ENCODE data around the gene TMEM221. TPM values are rescaled to one million over a fixed set of nuclear protein-coding genes. Genes with fewer than 3 reads are reported as not detected.

The TMEM221 gene
- total and polyA plus RNA-seq, 10 of the 15 experiments (the other 5 are each of a cell fraction or from before 2014, with no cell fraction given), result 0.04 to 0.24 TPM; not detected in 8

GRCh38 chr19:17419621-17420474 is 28.6 kb downstream of the TMEM221 start, which contains the start of gene MVB12A (continued):
- TF ChIP-seq BCLAF1 (IDR thresholded peaks at IDR 0.05) (no peak), HDAC2 (IDR thresholded peaks at IDR 0.05) (no peak), TCF3 (IDR thresholded peaks at IDR 0.05; ENCODE audit: borderline replicate concordance, insufficient read depth, low read depth, low read length) (no peak), HSF1 (IDR thresholded peaks at IDR 0.05; ENCODE audit: low read depth, low read length) (no peak), ZNF384 (IDR thresholded peaks at IDR 0.05; ENCODE audit: borderline replicate concordance, low read depth, low read length) (peak; percentile 44; the same call in 1 of the 2 replicates), BRCA1 (IDR thresholded peaks at IDR 0.05; ENCODE audit: low read depth, low read length) (no peak), SMC3 (IDR thresholded peaks at IDR 0.05; ENCODE audit: borderline replicate concordance, low read length) (no peak), CHD2 (IDR thresholded peaks at IDR 0.05; ENCODE audit: borderline replicate concordance, low read depth, low read length) (peak; percentile 81; the same call in 1 of the 2 replicates), BACH1 (IDR thresholded peaks at IDR 0.05; ENCODE audit: borderline replicate concordance) (no peak), MYB (IDR thresholded peaks at IDR 0.05; ENCODE audit: borderline replicate concordance, low read depth, low read length) (no peak), ESRRA (IDR thresholded peaks at IDR 0.05; ENCODE audit: low read length) (no peak), ZBTB33 (IDR thresholded peaks at IDR 0.05) (no peak), SP1 (IDR thresholded peaks at IDR 0.05; ENCODE audit: low read depth, low read length) (peak; percentile 84), CREM (IDR thresholded peaks at IDR 0.05; ENCODE audit: low read depth) (peak; percentile 91), E4F1 (IDR thresholded peaks at IDR 0.05; ENCODE audit: borderline replicate concordance, partially characterized antibody) (peak; percentile 82), NFIC (IDR thresholded peaks at IDR 0.05; ENCODE audit: low read depth, low read length) (no peak), MTA2 (IDR thresholded peaks at IDR 0.05; ENCODE audit: low read depth) (no peak), ZNF217 (IDR thresholded peaks at IDR 0.05) (no peak), SMAD1 (IDR thresholded peaks at IDR 0.05; ENCODE audit: low read depth, partially characterized antibody) (no peak), PAX8 (IDR thresholded peaks at IDR 0.05) (no peak), MAX (IDR thresholded peaks at IDR 0.05; ENCODE audit: low read depth, low read length) (peak; percentile 72; the same call in 1 of the 2 replicates), SREBF1 (IDR thresholded peaks at IDR 0.05; ENCODE audit: low read length) (no peak; the same call in 1 of the 2 replicates)
